Gastrocnemius medialis (tissue), 4 donors: ENCODE measurements around the gene RHOT1.
"Not testable (repeated sequence)": the region's sequence is repeated elsewhere in the genome, so short reads cannot be mapped to it uniquely, and the experiment has no call there.

Experiments used
- CTCF ChIP-seq, 5 experiments: fragments of 450-650 bp in 3 of 5; fragments of 200-600 bp in 2 of 5; sonication (generic) in 2 of 5; IDR thresholded peaks in 4 of 5; conservative IDR thresholded peaks in 1 of 5; 1 replicate in 4 of 5; 2 replicates in 1 of 5; pipeline ENCODE4 v1.5.1; 2016 to 2019; ENCODE audit warnings: antibody characterized with exemption in 5 of 5, mild to moderate bottlenecking in 3 of 5, moderate library complexity in 3 of 5
- POLR2A ChIP-seq, 2 donors: fragments of 450-650 bp; IDR thresholded peaks; one replicate each; pipeline ENCODE4 v1.6.1; 2017; ENCODE audit warnings: antibody characterized with exemption in 2 of 2, mild to moderate bottlenecking in 2 of 2, moderate library complexity in 2 of 2

- not testable (repeated sequence) for TF ChIP-seq POLR2A (IDR thresholded peaks at IDR 0.05); CTCF (IDR thresholded peaks at IDR 0.05 in 4 of 5, conservative IDR thresholded peaks at IDR 0.05 in 1 of 5)
Observed at GRCh38 chr17:32128470-32128869, 13.8 kb upstream of the RHOT1 start.
